GM19025 (cell line): ENCODE measurements around the gene POU5F1.

Experiments
- ATAC-seq: cut with Tn5 transposase; IDR thresholded peaks from one replicate; pipeline ENCODE4 v1.9.1; 2021; ENCODE audit warnings: mild to moderate bottlenecking, low read depth, moderate library complexity; ENCODE audit not compliant: unreplicated experiment

POU5F1 gene

DNA sequence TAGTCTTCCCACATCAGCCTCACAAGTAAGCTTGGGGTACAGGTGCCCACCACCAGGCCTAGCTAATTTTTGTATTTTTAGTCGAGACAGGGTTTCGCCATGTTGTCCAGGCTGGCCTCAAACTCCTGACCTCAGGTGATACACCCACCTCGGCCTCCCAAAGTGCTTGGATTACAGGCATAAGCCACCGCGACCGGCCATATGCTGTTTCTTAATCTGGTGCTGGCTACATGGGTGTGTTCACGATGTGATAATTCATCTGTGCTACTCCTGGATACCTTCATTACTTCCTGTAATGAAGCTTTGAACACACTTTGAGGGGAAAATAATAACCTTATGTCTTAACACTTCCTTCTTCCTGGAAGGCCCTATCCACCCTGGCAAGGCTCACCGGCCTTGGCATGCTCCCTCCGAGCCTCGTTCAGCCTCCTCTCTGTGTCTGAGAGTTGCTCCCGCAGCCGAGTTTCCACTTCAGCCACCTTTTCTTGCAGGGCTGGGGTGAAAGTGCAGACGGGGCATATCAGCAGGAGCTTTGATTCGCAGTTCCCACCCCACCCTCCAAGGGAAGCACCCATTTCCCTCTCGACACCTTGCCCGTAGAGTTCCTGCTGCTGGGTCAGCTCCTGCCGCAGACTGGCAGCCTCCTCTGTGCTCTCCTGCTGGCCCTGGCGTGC, 26.0 kb downstream of the POU5F1 start:
- ATAC-seq, result no peak

GRCh38 chr6:31143148-31143547, 27.3 kb downstream of the POU5F1 start:
- ATAC-seq, result no peak

GRCh38 chr6:31142361-31142761, 28.1 kb downstream of the POU5F1 start:
- no peak for ATAC-seq

- ATAC-seq, result no peak
These were observed 29.8 kb downstream of the POU5F1 start for GRCh38 chr6:31140643-31141042.

- no peak for ATAC-seq
These were observed 30.9 kb downstream of the POU5F1 start for GRCh38 chr6:31139599-31139998.

GRCh38 chr6:31138982-31139381, 31.5 kb downstream of the POU5F1 start, which contains the start of gene PSORS1C2:
PSORS1C2 (minus strand) TSS chr6:31139066; CDS start chr6:31139026, 40 bp downstream.
- no peak for ATAC-seq

DNA sequence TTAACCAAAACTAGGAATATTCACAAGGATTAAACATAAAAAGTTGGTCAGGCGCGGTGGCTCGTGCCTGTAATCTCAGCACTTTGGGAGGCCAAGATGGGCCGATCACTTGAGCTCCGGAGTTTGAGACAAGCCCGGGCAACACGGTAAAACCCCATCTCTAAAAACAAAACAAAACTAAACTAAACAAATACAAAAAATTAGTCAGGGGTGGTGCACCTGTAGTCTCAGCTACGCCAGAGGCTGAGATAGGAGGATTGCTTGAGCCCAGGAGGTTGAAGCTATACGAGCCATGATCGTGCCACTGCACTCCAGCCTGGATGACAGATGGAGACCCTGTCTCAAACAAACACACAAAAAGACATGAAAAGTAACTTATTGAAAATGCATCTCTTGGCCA, 34.8 kb downstream of the POU5F1 start:
- no peak for ATAC-seq

- ATAC-seq, result no peak
These were observed 37.7 kb downstream of the POU5F1 start for GRCh38 chr6:31132806-31133205.

DNA sequence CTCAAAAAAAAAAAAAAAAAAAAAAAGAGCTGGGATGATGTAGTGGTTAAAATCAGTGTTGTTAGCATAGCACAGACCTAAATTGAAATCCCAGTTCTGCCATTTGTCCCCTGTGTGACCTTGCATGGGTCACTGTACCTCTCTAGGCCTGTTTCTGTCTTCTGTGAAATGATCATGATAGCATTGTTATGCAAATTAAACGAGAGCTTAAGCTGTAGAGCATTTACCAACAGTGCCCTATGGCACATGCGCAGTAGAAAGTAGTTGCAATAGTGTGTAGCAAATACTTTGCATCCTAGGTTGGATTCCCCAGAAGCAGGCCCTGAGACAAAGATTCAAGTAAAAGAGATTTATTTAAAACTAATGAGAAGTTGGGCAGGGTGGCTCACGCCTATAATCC, 38.9 kb downstream of the POU5F1 start:
- no peak for ATAC-seq

DNA sequence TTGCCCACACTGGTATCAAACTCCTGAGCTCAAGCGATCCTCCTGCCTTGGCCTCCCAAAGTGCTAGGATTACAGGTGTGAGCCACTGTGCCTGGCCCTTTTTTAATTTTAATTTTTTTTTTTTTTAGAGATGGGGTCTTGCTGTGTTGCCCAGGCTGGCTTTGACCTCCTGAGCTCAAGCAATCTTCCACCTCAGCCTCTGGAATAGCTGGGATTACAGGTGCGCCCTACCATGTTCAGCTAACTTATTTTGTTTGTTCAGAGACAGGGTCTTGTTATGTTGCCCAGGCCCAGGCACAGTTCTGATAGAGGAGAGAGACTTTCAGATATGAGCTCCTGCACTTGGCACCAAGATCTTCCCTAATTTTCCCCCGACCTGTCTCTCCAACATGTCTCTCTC, 39.7 kb downstream of the POU5F1 start:
- ATAC-seq, result no peak

- ATAC-seq, result no peak
These were observed 41.4 kb downstream of the POU5F1 start for GRCh38 chr6:31129130-31129529.

- no peak for ATAC-seq
These were observed 42.3 kb downstream of the POU5F1 start for GRCh38 chr6:31128093-31128676.

DNA sequence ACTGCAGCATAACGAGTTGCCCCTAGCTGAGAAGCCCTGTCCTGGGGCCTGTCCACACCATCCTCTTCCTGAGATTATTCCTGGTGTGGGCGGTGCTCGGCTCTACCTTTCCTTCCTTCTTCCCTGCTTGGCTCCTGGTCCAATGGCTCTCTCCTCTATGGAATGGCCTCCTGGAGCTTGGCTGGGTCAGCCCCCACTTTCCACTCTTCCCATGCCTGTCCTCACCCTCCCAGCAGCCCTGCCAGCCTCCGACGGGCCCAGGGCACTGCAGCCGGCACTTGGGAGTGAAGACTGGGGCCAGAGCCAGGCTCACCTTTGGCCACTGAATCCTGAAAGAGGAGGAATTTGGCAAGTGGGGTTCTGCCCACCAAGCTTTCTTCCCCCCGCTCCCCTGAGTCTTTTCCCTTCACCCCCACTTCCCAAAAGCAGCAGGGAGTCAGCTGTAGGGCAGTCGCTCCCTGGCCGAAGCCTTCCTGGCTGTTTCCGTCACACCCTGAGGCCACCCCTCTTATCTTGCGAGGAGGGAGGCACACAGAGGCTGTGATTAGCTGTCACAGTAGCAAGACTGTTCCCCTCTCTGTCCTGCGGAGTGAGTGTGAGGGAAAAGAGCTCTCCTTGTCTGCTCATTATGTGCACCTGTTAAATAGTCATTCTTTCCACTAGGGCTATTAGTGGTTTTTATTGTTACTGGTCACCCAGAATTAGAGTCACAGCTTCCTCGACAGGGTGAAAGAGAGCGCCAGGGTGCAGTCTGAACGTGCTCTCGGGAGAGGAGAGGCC, 43.9 kb downstream of the POU5F1 start:
- no peak for ATAC-seq

DNA sequence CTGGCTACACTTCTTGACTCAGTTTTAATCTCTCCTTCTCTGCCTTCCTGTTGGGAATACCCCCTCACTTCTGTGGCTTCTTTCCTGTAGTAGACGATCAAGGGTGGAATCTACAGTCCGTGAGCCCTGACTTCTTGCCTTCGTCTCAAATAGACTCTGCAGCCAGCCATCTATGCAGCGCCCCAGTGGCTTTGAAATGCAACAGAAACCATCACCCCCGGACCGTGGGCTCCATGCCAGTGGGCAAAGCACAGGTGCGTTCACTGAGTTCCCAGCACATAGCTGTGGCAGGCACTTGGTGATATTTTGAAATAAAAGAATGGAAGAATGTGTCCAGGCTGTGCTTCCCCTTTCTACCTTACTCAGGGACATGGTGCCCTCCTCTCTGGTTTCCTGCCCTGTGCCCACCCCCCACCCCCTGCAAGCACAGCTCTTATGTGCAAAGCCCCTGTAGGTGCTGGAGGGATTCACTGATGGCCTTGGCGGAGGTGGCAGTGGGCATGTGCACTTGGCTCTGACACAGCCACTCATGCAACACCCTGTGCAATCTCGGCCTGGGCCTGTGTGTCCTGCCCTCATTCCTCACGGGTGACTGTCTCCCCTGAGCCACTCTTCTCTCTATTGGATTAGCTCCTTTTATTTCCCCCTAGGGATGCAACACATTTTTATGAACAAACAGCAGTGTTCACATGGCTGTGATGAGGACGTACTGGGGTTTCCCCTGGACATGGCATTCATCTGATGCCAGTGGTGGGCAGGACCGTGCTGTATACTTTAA, 44.7 kb downstream of the POU5F1 start:
- no peak for ATAC-seq

DNA sequence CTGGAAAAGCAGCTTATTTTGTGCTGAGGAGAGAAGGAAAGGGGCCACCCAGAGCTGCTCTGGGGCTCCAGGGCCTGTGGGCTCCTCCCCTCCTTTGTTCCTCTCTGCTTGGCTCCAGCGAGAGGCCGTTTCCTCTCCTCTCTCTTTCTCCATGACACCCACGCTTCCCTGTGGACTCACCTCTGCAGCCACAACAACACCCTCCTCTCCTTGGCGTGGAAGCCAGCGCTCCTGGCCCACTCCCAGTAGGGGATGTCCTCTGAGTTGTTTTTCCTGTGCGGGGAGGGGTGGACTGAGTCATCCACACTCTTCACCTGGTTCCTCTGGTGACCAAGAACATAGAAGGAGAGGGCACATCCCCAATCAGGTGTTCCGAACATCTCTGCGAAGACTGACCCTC, 45.3 kb downstream of the POU5F1 start:
- no peak for ATAC-seq

GRCh38 chr6:31122791-31123706, 47.4 kb downstream of the POU5F1 start:
- no peak for ATAC-seq

DNA sequence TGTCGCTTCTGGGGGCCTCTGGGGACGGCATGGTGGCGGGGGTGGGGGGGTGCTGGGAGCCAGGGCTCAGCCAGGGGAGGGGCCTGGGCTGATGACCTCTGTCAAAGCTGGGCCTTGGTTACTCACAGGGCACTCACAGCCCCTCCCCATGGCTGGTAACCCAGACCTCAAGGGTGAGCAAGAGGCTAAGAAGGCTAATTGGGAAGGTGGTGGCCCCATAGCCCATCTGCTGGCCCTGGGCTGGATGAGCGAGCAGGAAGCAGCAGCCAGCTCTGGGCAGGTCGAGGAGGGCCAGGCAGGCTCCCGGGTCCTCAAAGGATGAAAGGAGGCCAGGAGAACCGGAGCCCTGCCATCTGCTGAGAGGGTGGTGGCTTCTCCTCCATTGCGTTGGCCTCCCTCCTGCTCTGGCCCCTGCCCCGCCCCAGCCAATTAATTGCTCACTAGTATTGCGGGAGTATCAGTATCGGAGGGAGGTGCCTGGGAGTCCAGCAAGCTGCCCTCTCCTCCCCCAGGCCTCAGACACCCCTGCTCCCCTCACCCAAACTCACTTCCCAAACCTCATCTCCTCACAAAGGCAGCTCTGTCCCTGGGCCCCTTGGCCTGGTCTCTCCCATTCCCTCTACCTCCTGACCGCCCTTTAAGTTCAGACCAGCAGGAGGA, 49.2 kb downstream of the POU5F1 start:
- ATAC-seq, result no peak

- no peak for ATAC-seq
These were observed 50.1 kb downstream of the POU5F1 start, which contains the start of gene CDSN for GRCh38 chr6:31120151-31120915. CDSN (minus strand) TSS chr6:31120446; CDS start chr6:31120419, 27 bp downstream.
